Panc1 (cell line): ENCODE data around the gene PACSIN1. TPM values are rescaled to one million over a fixed set of nuclear protein-coding genes. Genes with fewer than 3 reads are reported as not detected.

ENCODE experiments used
- ATAC-seq: fragments of 200-7000 bp; cut with Tn5 transposase; 2 replicates; pipeline ENCODE4 v1.9.1; 2020; ENCODE audit warnings: mild to moderate bottlenecking, moderate library complexity
- BruUV-seq: library from RNA; stranded (reverse); fragments of 400-500 nt; replicated peaks from 2 replicates; lab custom pipeline; 2021; lab: Mats Ljungman, UMichigan
- CTCF ChIA-PET: fragments of 300-600 bp; sonication (Branson Sonifier 250); formaldehyde crosslinking; loops from one replicate; lab custom pipeline; 2022; ENCODE audit warnings: antibody characterized with exemption; lab: Charles Lee
- POLR2A ChIA-PET: fragments of 300-600 bp; sonication (Branson Sonifier 250); formaldehyde crosslinking; loops from one replicate; lab custom pipeline; 2022; ENCODE audit warnings: antibody characterized with exemption; lab: Charles Lee
- DNase-seq: peaks from one replicate; pipeline ENCODE4 v3.0.0-alpha.2; 2010; ENCODE audit warnings: low read depth, low spot score
- H3K27ac ChIP-seq: 2 replicates; pipeline ENCODE4 v1.5.1; 2011; ENCODE audit warnings: mild to moderate bottlenecking, low read length, inconsistent platforms
- H3K27me3 ChIP-seq: fragments of 200-500 bp; sonication (Bioruptor generic); 2 replicates; pipeline ENCODE4 v1.6.0; 2014; ENCODE audit warnings: low read length, inconsistent platforms; ENCODE audit not compliant: control insufficient read depth, insufficient read depth
- H3K36me3 ChIP-seq: fragments of 200-500 bp; sonication (Bioruptor generic); 2 replicates; pipeline ENCODE4 v1.5.1; 2014; ENCODE audit warnings: inconsistent platforms, mild to moderate bottlenecking, low read length, moderate library complexity; ENCODE audit not compliant: control insufficient read depth, insufficient read depth
- H3K4me1 ChIP-seq: 2 replicates; pipeline ENCODE4 v1.5.1; 2011; ENCODE audit warnings: inconsistent platforms, mild to moderate bottlenecking, low read length, moderate library complexity; ENCODE audit not compliant: control insufficient read depth, insufficient read depth
- H3K4me3 ChIP-seq, 2 experiments: 2 replicates each; pipeline ENCODE4 v1.5.1; 2011 to 2012; ENCODE audit warnings: low read depth in 2 of 2, low read length in 2 of 2, mild to moderate bottlenecking in 2 of 2, inconsistent platforms in 1 of 2, moderate library complexity in 1 of 2
- H3K9me3 ChIP-seq: fragments of 200-500 bp; sonication (Bioruptor generic); 2 replicates; pipeline ENCODE4 v1.5.1; 2014; ENCODE audit warnings: low read depth, mild to moderate bottlenecking, inconsistent platforms, low read length, moderate library complexity; ENCODE audit not compliant: control insufficient read depth, insufficient read depth
- POLR2AphosphoS5 ChIP-seq: IDR thresholded peaks from 2 replicates; pipeline ENCODE4 v1.6.1; 2012; ENCODE audit warnings: mild to moderate bottlenecking, low read depth, low read length, moderate library complexity
- REST ChIP-seq, 2 experiments: IDR thresholded peaks; 2 replicates each; pipeline ENCODE4 v1.6.1; 2011 to 2012; ENCODE audit warnings: low read depth in 2 of 2, control low read depth in 1 of 2, low read length in 1 of 2, mild to moderate bottlenecking in 1 of 2, moderate library complexity in 1 of 2; ENCODE audit not compliant: insufficient read depth in 1 of 2
- SIN3A ChIP-seq: IDR thresholded peaks from 2 replicates; pipeline ENCODE4 v1.6.1; 2012; ENCODE audit warnings: low read depth, mild to moderate bottlenecking, low read length, moderate library complexity, borderline replicate concordance; ENCODE audit not compliant: insufficient read depth
- TCF7L2 ChIP-seq: IDR thresholded peaks from 2 replicates; pipeline ENCODE4 v1.6.1; 2011; ENCODE audit warnings: mild to moderate bottlenecking, low read depth, low read length, inconsistent platforms
- in situ Hi-C: cut with HindIII; loops from 2 replicates; pipeline ENCODE4 v1.10.0; 2016; ENCODE audit warnings: low sequenced_read_pairs, low pct_unique_long_range_greater_than_20kb
- intact Hi-C: fragments of 100-400 bp; cut with micrococcal nuclease; formaldehyde crosslinking; loops from one replicate; pipeline ENCODE4 v1.10.0; 2022; ENCODE audit not compliant: unreplicated experiment
- total RNA-seq: library from RNA; stranded (reverse); gene quantifications from one replicate; pipeline ENCODE4 v1.2.1, GENCODE V29; 2021; ENCODE audit not compliant: unreplicated experiment
- TF ChIP-seq, protein P1 (sequence below): fragments of 450-650 bp; IDR thresholded peaks from 2 replicates; pipeline ENCODE4 v1.5.1; 2017; ENCODE audit warnings: mild to moderate bottlenecking

Gene PACSIN1
- total RNA-seq, 1 experiment from 2014 or later, result 0.18 TPM

- Histone ChIP-seq H3K36me3 (no peaks in the 10 kb centered on the region), H3K27me3 (no peaks in the 10 kb centered on the region), H3K27ac (no peak overlapping the region), H3K4me3 (no peak overlapping the region), H3K4me1 (no peaks in the 10 kb centered on the region), H3K9me3 (no peaks in the 10 kb centered on the region)
- DNase-seq (no peak), ATAC-seq (no peak)
- POLR2A ChIA-PET, result no interaction called here
- TF ChIP-seq SIN3A (no peak), REST (IDR thresholded peaks at IDR 0.05; ENCODE audit: insufficient read depth in 1 of 2, low read depth in 2 of 2, low read length in 1 of 2) (no peak), POLR2AphosphoS5 (no peak), TCF7L2 (no peak)
- TF ChIP-seq, protein P1, sequence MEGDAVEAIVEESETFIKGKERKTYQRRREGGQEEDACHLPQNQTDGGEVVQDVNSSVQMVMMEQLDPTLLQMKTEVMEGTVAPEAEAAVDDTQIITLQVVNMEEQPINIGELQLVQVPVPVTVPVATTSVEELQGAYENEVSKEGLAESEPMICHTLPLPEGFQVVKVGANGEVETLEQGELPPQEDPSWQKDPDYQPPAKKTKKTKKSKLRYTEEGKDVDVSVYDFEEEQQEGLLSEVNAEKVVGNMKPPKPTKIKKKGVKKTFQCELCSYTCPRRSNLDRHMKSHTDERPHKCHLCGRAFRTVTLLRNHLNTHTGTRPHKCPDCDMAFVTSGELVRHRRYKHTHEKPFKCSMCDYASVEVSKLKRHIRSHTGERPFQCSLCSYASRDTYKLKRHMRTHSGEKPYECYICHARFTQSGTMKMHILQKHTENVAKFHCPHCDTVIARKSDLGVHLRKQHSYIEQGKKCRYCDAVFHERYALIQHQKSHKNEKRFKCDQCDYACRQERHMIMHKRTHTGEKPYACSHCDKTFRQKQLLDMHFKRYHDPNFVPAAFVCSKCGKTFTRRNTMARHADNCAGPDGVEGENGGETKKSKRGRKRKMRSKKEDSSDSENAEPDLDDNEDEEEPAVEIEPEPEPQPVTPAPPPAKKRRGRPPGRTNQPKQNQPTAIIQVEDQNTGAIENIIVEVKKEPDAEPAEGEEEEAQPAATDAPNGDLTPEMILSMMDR, result no peak
- in situ Hi-C loops, result no loop called here
- intact Hi-C loops, result no loop called here
- BruUV-seq, result no TSS peak
- CTCF ChIA-PET, result interaction anchor here (0.6 kb wide), 1 partner anchor 89 kb away, joined by 3 read pairs; no protein-coding TSS in a partner anchor
Observed at GRCh38 chr6:34584694-34585093, 118.8 kb downstream of the PACSIN1 start.

Other genes with a start within 250 kb of the PACSIN1 start
- 444 TPM for gene HMGA1, start 229.2 kb upstream of the PACSIN1 start, total RNA-seq
- gene SMIM29, start 217.1 kb upstream of the PACSIN1 start, total RNA-seq, result 35.6 TPM
- gene NUDT3, start 73.4 kb upstream of the PACSIN1 start, total RNA-seq, result 25.9 TPM
- gene RPS10, start 40.0 kb upstream of the PACSIN1 start, total RNA-seq, result 1,363 TPM
- 1.6 TPM for gene SPDEF, start 90.3 kb downstream of the PACSIN1 start, total RNA-seq
- 62.8 TPM for gene ILRUN, start 230.7 kb downstream of the PACSIN1 start, total RNA-seq